HG03558 (cell line): Measurements from ENCODE around the gene GPR35.
"Not testable (repeated sequence)": the region's sequence is repeated elsewhere in the genome, so short reads cannot be mapped to it uniquely, and the experiment has no call there.

Experiments
- ATAC-seq: cut with Tn5 transposase; IDR thresholded peaks from one replicate; pipeline ENCODE4 v1.9.1; 2021; ENCODE audit warnings: moderate number of reproducible peaks; ENCODE audit not compliant: unreplicated experiment; ENCODE audit errors: extremely low read depth

Gene GPR35

DNA sequence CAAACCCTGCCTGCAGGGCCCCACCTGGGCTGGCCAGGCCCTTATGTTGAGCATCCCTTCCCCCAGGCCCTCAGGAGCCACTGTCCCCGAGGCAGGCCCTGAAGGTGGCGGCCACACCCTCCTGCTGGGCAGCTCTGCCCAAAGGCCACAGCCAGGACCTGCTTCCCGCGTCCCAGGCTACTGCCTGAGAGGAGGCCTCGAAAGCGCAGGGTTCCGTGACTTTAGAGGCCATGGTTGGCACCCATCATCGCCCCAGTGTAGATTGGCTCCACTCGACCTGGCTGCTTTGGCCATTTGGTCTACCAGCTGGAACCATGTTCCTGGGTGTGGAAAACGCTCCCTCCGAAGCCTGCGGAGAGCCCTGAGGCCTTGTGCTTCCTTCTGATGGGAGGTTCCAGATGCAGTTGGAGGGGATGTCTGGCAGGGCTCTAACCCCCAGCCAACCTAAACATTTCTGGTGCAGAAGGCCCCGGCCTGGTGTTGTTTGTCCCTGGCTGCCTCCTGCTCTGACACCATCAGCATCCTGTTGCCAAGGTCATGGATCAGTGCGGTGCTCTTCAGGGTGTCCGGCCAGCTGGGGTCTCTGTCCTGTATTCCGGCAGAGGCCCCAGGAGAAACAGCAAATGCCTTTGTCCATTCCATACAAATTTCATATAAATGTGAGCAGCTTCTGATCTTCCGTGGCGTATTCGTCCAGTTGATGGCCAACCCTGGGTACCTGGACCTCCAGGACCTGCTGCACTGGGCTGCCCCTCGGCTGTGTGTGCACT, 24.0 kb upstream of the GPR35 start:
- ATAC-seq, result no peak

DNA sequence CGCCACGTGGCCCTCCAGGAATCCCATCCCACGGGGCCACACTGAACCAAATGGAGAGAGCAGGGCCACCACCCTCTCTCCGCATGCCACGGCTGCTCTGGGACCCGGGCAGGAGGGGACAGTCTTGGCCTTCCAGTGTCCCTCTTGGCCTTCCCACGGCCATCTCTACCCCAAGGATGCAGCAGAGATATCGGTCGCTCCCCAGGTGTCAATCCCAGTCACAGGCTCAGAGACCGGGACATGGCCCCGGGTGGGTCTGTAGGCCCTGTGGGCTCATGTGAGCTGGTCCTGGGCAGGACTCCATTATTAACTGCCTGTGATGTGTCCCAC, 23.5 kb upstream of the GPR35 start:
- no peak for ATAC-seq

DNA sequence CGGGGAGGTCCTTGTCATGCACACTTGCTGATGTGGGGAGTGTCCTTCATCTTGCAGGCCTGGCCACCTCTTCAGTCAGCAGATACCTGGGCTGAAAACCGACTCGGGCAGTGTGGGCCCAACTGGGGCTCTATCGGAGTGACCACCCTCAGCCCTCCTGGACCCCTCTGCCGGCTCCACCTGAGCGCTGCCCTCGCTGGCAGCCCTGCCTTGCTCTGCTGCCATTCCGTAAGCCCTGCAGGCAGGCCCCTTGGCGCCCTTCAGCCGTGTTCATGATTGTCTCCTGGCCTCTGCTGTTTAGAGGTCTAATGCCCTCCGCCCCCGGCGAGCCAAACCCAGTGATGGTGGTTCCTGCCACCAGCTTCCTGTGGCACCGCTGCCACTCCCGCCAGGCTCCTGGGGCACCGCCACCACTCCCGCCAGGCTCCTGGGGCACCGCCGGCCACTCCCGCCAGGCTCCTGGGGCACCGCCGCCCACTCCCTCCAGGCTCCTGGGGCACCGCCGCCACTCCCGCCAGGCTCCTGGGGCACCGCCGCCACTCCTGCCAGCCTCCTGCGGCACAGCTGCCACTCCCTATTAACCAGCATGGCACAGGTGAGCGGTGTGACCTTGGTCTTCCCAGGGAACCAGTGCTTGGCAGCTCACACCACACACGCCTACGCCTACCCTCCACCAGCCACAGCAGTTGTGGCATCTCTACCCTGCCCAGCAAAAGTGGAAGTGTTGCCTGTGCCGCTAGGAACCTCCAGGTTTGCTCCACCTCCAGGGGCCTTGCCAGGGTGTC, 22.8 kb upstream of the GPR35 start:
- no peak for ATAC-seq

DNA sequence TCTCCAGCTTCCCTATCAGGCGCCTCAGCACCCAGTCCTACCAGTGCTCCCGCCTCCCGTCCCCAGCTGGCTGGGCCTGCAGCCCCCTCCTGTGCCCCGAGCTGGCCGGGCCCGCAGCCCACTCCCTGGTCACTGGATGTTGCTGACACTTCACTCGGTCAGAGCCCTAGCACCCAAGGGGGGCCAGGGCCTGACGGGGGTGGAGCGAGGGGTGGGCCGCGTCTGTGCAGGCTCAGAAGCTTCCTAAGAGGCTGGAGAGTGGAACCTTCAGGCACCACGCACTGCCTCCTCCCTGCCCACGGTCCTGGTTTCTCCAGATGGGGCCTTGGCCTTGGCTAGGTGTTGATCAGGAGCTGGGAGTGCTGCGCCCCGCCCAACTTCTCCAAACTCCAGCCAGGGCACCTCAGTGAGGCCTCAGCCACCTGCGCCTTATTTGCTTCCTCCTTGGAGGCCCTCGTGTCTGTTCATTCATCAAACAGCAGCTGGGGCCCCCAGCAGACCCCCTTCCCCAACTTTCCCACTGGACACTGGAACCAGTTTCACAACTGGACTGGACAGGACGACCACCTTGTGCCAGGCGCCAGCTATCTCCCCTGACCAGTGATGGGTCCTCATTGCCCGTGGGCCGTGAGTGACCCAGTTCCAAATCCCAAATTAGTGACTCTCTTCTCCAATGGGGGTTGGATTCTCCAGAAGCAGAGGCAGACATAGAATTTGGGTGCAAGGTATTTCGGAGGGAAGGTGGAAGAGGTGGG, 22.0 kb upstream of the GPR35 start:
- ATAC-seq, result no peak

DNA sequence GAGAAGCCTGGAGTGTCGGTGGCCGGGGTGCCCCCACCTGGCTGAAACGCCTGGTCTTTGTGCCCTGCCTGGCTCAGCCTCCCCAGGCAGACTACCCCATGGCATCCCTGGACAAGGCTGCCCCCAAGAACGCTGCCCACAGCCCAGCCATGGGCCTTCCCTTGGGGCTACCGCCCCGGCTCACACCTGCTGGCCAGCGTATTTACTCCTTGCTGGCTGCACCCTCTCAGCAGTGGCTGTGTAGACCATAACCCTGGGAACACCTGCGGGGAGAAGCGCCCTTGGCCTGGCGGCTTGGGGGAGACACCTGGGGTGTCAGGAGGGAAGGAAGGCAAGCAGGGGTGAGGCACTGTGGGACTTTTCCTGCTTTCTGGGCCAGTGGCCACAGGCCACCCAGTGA, 21.4 kb upstream of the GPR35 start:
- ATAC-seq, result no peak

DNA sequence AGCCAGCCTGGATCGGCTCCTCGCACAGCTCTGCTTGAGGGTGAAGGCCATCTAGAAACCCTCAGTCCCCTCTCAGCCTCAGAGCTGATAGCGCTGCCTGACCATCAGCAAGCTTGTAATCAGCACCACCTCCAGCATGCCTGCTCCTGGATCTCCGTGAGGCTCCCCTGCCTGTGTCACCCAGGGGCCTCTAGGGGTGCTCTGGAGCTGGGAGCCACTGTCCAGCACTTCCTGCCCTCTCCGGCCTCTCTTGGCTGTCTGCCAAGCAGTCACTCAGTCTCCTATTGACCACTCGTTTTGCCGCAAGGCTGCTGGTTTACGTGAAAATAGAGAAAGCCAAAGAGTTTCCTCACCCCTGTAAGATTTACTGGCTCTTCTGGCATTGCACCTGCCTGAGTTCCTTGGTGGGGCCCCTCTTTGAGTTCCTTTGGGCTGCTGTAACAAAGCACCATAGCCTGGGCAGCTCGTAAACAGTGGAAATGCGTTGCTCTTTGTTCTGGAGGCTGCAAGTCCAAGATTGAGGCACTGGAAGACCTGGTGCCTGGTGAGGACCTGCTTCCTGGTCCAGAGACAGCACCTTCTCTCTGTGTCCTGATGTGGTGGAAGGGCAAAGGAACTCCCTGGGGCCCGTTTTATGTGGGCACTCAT, 20.9 kb upstream of the GPR35 start:
- ATAC-seq, result no peak

DNA sequence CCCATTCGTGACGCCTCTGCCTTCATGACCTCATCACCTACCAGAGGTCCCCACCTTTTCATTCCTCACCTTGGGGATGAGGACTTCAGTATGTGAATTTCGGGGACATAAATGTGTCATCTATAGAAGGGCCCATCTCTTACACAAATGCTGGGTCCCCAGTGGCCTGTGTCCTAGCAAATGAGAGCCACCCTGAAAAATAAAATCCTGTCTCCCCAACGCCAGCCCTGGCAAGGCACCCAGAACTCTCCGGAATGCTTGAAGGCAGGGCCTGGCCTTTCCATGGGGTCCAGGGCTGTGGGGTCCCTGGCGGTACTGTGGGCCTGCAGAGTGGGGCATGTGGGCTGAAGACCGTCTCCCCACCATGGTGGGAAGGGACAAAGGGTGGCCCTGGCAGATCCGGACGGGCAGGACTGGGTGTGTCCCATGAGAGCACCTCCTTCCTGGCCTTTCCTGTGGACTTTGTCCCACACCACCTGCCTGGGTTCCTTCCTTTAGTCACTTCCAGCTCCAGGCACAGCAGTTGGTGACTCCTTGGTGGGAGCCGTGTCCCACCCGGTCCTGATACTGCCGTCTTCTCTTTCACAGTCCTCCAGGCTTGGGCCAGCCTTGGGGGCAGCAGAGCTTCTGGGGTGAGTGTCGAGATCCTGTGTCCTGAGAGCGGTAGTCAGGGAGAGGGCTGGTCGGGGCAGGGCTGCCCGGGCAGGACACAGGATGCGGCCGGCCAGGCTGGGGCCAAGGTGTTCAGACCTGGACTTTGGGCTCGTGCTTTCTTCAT, 20.2 kb upstream of the GPR35 start:
- ATAC-seq, result no peak

DNA sequence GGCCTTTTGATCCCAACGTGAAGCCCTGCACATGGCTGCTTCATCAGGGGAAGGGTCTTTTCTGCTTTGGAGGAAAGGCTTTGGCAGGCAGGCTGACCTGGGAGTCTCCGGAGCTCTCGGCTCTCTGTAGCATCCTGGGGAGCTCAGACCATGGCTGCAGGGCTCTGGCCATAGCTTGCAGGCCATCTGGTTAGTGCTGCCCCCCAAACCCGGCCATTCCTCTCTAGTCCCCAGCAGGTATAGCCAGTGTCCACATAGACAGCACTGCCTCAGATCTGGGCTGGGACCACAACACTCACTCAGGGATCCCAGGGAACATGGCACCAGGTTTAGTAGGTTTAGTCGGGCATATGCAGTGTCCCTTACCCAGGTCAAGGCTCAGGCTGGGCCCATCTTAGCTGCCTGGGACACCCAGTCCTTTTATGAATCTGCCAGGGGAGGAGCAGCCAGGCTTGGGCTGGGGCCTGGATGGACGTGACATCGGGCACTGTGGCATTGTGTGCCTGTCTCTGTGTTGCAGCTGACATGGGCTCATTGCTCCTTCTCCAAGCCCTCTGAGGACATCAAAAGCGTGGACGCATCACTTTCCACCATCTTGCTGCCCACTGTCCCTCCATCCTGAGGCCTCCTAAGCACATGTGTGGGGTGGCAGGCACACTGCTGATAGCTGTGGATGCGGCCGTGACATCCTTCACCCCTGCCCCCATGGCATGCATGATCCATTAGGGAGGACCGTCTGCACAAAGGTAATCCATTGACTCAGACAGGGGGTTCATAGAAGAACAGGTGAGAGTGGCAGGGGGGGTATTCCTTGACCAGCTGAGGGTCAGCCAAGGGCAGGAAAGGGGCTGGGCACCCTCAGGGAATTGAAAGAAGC, 19.2 kb upstream of the GPR35 start:
- no peak for ATAC-seq

DNA sequence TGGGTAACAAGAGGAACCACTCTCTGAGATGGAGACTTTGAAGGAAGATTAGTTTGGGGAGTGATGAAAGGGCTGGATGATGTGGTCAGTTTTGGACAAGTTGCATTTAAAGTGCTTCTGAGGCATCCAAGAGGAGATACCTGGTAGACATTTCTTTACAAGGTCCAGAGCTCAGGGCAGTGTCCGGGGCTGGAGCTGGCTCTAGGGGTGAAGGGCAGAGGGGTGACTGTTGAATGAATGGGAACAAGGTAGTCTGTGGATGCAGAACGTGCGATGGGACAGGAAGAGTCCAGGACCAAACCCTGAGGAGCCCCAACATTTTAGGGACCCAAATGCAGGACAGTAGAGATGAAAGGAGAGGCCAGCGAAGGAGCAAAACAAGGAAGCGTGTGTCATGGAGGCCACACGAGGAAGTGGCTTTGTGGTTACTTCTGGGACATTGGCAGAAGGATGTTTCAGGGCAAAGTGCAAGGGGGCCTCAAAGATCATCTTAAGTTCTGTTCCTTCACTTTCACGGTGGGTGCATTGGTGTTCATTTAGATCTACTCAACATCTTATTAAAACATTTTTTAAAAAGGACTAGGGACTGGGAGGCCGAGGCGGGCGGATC, 13.6 kb upstream of the GPR35 start:
- ATAC-seq, result no peak

DNA sequence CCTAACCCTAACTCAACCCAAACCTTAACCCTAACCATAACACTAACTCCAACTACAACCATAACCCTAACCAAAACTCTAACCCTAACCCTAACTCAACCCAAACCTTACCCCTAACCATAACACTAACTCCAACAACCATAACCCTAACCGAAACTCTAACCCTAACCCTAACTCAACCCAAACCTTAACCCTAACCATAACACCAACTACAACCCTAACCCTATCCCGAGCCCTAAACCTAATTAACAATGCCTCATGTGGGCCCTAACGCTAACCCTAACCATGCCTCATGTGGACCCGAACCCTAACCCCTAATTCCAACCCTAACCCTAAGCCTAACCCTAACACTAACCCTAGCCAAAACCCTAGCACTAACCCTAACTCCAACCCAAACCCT, 11.5 kb upstream of the GPR35 start:
- no peak for ATAC-seq

DNA sequence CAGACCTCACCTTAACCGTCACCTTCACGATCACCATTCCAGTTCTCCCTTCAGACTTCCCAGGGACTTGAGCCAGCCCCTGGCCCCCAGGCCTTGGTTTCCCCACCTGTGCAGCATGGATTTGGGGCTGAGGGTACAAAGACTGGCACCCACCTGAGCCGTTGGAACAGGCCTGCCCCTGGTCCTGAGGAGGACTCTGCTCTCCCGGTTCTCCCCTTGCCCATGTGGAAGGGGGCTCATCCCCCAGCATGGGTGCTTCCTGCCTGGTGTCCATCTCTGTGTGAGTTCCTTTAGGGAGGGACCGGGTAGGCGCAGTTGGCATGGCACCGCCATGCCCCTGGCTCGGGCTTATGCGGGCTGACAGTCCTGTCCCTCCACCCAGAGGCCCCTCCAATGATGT, 10.9 kb upstream of the GPR35 start:
- no peak for ATAC-seq

DNA sequence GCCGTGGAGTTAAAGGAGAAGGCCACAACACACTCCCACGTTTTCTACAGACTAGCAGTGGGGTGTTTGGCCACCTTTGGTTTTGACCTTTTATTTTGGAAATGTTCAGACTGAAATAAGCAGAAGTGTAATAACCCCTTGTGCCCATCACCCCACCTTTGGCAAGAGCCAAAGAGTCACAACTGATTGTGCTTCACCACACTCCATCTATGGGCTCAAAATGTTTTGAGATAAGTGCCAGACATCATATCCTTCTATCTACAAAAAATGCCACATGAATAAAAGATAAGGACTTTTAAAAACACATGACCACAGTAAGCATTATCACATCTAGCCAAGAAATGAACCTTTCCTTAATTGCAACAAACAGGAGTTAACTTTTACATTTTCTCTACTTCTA, 9.9 kb upstream of the GPR35 start:
- ATAC-seq, result no peak

DNA sequence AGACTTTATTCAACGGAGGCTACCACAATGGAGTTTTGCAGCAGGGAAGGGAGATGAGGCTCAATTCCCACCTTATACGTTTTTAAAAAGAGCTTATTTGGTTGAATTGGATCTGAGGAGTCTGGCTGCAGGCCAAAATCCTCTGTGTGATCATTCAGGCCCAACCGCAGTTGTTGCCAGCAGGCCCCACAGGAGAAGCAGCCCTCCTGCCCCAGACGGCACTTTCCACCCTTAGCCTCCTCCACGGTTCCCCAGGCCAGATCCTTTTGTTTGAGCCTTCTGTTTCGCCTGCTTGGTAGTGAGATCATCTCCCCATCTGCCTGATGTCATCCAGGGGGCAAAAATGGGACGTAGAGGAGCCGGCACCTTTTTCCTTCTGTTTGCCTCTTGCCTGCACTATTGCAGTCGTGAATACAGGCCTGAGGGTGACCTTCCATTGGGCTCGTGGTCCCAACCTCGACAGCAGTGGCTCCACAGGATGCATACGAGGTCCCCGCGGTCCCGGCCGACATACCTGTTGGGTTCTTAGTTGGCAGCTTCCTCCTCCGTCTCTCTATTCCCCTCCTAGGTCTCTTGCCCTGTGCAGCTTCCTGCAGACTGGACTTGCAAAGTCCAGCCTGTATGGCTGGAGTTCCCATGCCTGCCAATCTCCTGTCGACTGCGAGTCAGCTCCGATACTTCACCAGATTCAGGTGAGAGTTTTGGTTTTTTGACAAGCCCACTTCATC, 9.3 kb upstream of the GPR35 start:
- ATAC-seq, result no peak

DNA sequence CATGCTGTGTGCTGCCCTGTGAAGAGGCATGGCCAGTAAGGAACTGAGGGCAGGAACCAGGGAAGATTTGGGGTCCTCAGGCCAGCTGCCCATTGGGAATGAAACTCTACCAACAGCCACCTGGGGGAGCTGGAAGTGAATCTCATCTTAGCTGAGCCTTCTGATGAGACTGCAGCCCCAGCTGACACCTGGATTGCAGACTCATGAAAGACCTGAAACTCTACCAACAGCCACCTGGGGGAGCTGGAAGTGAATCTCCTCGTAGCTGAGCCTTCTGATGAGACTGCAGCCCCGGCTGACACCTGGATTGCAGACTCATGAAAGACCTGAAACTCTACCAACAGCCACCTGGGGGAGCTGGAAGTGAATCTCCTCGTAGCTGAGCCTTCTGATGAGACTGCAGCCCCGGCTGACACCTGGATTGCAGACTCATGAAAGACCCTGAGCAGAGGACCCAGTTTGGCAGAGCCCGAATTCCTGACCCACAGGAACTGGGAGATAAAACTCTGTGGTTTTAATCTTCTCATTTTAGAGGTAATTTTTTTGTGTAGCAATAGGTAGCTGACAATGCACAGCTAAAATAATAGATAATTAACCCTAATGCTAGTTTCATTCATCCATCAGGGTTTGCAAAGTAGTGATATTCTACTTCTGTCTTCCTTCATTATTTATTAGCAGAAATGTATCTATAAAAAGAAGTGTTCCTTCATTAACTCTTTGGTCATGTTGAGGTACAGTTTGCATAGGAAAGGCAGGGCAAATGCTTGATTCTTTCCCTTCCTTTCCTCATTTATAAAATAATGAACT, 8.2 kb upstream of the GPR35 start:
- ATAC-seq, result not testable (repeated sequence)

DNA sequence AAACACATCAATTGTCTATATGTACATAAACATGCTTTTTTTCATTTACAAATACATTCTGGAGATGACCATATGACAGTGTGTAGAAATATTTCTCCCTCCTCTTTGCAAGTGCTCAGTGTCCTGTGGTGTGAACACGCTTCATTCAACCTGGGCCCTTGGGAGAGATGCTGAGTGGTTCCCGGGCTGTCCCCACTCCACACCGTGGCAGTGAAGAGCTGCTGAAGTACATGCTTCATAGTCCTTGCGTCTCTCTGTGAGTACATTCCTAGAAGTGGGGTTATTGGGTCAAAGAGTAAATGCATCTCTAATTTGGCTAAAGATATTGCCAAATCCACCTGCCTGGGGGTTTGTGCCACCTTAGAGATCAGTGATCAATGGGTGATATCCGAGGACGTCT, 6.5 kb upstream of the GPR35 start:
- no peak for ATAC-seq

DNA sequence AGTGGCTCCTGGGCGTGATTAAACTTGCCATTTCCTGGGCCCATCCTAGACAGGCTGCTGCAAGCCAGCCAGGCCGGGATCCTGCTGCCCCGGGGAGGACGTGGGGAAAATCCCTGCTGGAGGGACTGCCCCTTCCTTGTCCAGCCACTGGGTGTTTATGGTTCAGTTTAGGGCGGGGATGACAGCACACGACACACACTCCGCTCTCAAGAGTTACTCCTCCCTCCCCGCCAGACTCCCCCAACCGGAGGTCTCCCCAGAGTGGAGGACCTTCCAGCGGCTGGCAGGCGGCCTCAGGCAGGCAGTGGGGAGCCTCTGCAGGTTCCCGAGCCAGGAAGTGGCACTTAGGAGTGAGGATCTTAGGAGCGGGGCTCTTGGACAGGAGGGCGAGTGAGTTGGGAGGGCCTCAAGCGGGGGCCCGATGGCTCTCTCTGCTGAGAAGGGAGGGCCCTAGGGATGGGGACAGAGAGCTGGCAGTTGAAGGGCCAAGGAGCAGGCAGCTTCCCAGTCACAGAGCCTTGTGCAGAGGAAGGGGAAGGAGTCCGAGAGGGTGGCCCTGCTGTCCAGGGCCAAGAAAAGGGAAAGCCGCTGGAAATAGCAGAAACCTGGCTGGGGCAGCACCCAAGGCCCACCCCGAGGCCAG, 5.7 kb upstream of the GPR35 start:
- ATAC-seq, result no peak
